HepG2 (cell line): ENCODE data around the gene MIGA2. TPM values are rescaled to one million over a fixed set of nuclear protein-coding genes. Genes with fewer than 3 reads are reported as not detected.

Experiments used
- BCL6 ChIP-seq: IDR thresholded peaks from 2 replicates; pipeline ENCODE4 v1.6.1; 2016; ENCODE audit warnings: missing genetic modification reagents, missing compliant biosample characterization
- ETV6 ChIP-seq: sonication (generic); formaldehyde crosslinking; conservative IDR thresholded peaks from 2 replicates; pipeline ENCODE4 v1.4.0; 2020; ENCODE audit warnings: missing genetic modification reagents
- FLYWCH1 ChIP-seq: sonication (generic); formaldehyde crosslinking; IDR thresholded peaks from 2 replicates; pipeline ENCODE4 v1.8.1; 2023; ENCODE audit warnings: mild to moderate bottlenecking, missing genetic modification reagents
- GABPB1 ChIP-seq: IDR thresholded peaks from 2 replicates; pipeline ENCODE4 v1.6.1; 2016; ENCODE audit warnings: mild to moderate bottlenecking, missing genetic modification reagents, moderate library complexity, missing compliant biosample characterization
- GATAD2A ChIP-seq: IDR thresholded peaks from 2 replicates; pipeline ENCODE4 v1.6.1; 2016
- HNF4A ChIP-seq: sonication (generic); formaldehyde crosslinking; IDR thresholded peaks from 2 replicates; pipeline ENCODE4 v1.4.0; 2020; ENCODE audit warnings: missing genetic modification reagents
- ISL2 ChIP-seq: sonication (generic); formaldehyde crosslinking; IDR thresholded peaks from 2 replicates; pipeline ENCODE4 v1.5.0; 2020; ENCODE audit warnings: missing genetic modification reagents
- MIER2 ChIP-seq: IDR thresholded peaks from 2 replicates; pipeline ENCODE4 v1.6.1; 2016; ENCODE audit warnings: missing biosample characterization, missing genetic modification reagents
- MIXL1 ChIP-seq: IDR thresholded peaks from 2 replicates; pipeline ENCODE4 v1.6.1; 2016
- RAD21 ChIP-seq: fragments of 450-650 bp; formaldehyde crosslinking; IDR thresholded peaks from 2 replicates; pipeline ENCODE4 v1.5.0; 2020; ENCODE audit warnings: mild to moderate bottlenecking
- SAP130 ChIP-seq: IDR thresholded peaks from 2 replicates; pipeline ENCODE4 v1.6.1; 2016; ENCODE audit warnings: low read depth
- SIN3A ChIP-seq: IDR thresholded peaks from 2 replicates; pipeline ENCODE4 v1.6.1; 2011; ENCODE audit warnings: low read depth, mild to moderate bottlenecking, control low read depth, low read length, borderline replicate concordance
- SRY ChIP-seq: sonication (generic); formaldehyde crosslinking; IDR thresholded peaks from 2 replicates; pipeline ENCODE4 v1.8.0; 2022; ENCODE audit warnings: mild to moderate bottlenecking, missing genetic modification reagents
- TFAP4 ChIP-seq: sonication (generic); IDR thresholded peaks from 2 replicates; pipeline ENCODE4 v1.6.1; 2016; ENCODE audit warnings: low read depth, borderline replicate concordance
- TGIF2 ChIP-seq: IDR thresholded peaks from 2 replicates; pipeline ENCODE4 v1.6.1; 2016; ENCODE audit warnings: control low read depth, missing compliant biosample characterization
- ZFX ChIP-seq: sonication (generic); formaldehyde crosslinking; IDR thresholded peaks from 2 replicates; pipeline ENCODE4 v1.4.0; 2020; ENCODE audit warnings: mild to moderate bottlenecking, low read depth, missing genetic modification reagents, moderate library complexity
- ZNF276 ChIP-seq: sonication (generic); formaldehyde crosslinking; IDR thresholded peaks from 2 replicates; pipeline ENCODE4 v1.4.0; 2020; ENCODE audit warnings: mild to moderate bottlenecking, low read depth, missing genetic modification reagents
- ZNF329 ChIP-seq: sonication (generic); formaldehyde crosslinking; IDR thresholded peaks from 2 replicates; pipeline ENCODE4 v1.9.0; 2021; ENCODE audit warnings: low read depth, mild to moderate bottlenecking, missing genetic modification reagents
- ZNF460 ChIP-seq: sonication (generic); formaldehyde crosslinking; IDR thresholded peaks from 2 replicates; pipeline ENCODE4 v1.5.1; 2020; ENCODE audit warnings: missing genetic modification reagents, mild to moderate bottlenecking, borderline replicate concordance
- ZNF652 ChIP-seq: IDR thresholded peaks from 2 replicates; pipeline ENCODE4 v1.6.1; 2016; ENCODE audit warnings: low read depth, borderline replicate concordance
- ZNF720 ChIP-seq: sonication (generic); formaldehyde crosslinking; IDR thresholded peaks from 2 replicates; pipeline ENCODE4 v1.4.0; 2020; ENCODE audit warnings: missing genetic modification reagents
- ZNF800 ChIP-seq: sonication (generic); formaldehyde crosslinking; IDR thresholded peaks from 2 replicates; pipeline ENCODE4 v1.4.0; 2020; ENCODE audit warnings: missing genetic modification reagents
- ZSCAN31 ChIP-seq: sonication (generic); formaldehyde crosslinking; IDR thresholded peaks from 2 replicates; pipeline ENCODE4 v1.5.0; 2020; ENCODE audit warnings: low read depth, mild to moderate bottlenecking, missing genetic modification reagents
- ZXDC ChIP-seq: sonication (generic); formaldehyde crosslinking; IDR thresholded peaks from 2 replicates; pipeline ENCODE4 v1.5.0; 2020; ENCODE audit warnings: mild to moderate bottlenecking, missing genetic modification reagents
- polyA plus RNA-seq, 8 experiments: library from polyadenylated mRNA; depleted of rRNA in 3 of 8; stranded (reverse) in 7 of 8; unstranded in 1 of 8; fragments of >200 nt; fragmentation: Illumina TruSeq in 4 of 8; extraction: Trizol in 4 of 8; gene quantifications; 2 replicates each; pipeline versions ENCODE4 v1.2.1 to v1.2.3, GENCODE V29; 2011 to 2016; ENCODE audit warnings: low read depth in 4 of 8, missing spikeins in 1 of 8, mixed read lengths in 1 of 8; ENCODE audit not compliant: insufficient read depth in 1 of 8
- total RNA-seq, 5 experiments: library from RNA; depleted of rRNA; stranded (reverse); fragments of >200 nt; fragmentation: Illumina TruSeq; extraction: Trizol; gene quantifications; 2 replicates each; pipeline ENCODE4 v1.2.3, GENCODE V29; 2016; ENCODE audit warnings: low read depth in 1 of 5

The MIGA2 gene
- total and polyA plus RNA-seq, 2 of the 13 experiments (the other 11 are each of a cell fraction or from before 2014, with no cell fraction given), result 10.8 to 17.1 TPM

- TF ChIP-seq ZXDC, result no peak
- TF ChIP-seq ISL2 (CRISPR knock-in tag), result 0 out of 2 replicates have a peak, but pooled peaks have one; percentile 21
- peak; percentile 62 for TF ChIP-seq GATAD2A (CRISPR knock-in tag)
- TF ChIP-seq SRY (CRISPR knock-in tag), result peak; percentile 86; the same call in 1 of the 2 replicates
- TF ChIP-seq SIN3A, result 0 out of 2 replicates have a peak, but pooled peaks have one; percentile 25
- TF ChIP-seq RAD21 (CRISPR knock-in tag), result peak; percentile 46; the same call in 1 of the 2 replicates
- TF ChIP-seq ZNF800 (CRISPR knock-in tag), result 0 out of 2 replicates have a peak, but pooled peaks have one; percentile 42
- TF ChIP-seq ZNF720, result no peak
- no peak for TF ChIP-seq MIXL1 (CRISPR knock-in tag)
- peak; percentile 60 for TF ChIP-seq SAP130
- TF ChIP-seq HNF4A (CRISPR knock-in tag), result peak; percentile 92
- peak; percentile 38; the same call in 1 of the 2 replicates for TF ChIP-seq ETV6 (CRISPR knock-in tag)
- TF ChIP-seq ZNF652 (CRISPR knock-in tag), result no peak
- TF ChIP-seq MIER2, result no peak
- peak; percentile 8; the same call in 1 of the 2 replicates for TF ChIP-seq ZNF460 (CRISPR knock-in tag)
- peak; percentile 93 for TF ChIP-seq ZFX (CRISPR knock-in tag)
- TF ChIP-seq TGIF2, result peak; percentile 1; the same call in 1 of the 2 replicates
- TF ChIP-seq FLYWCH1 (CRISPR knock-in tag), result no peak
- peak; percentile 55; the same call in 1 of the 2 replicates for TF ChIP-seq ZNF276 (CRISPR knock-in tag)
- TF ChIP-seq ZNF329 (CRISPR knock-in tag), result peak; percentile 22; the same call in 1 of the 2 replicates
- no peak for TF ChIP-seq BCL6 (CRISPR knock-in tag)
- peak; percentile 62; the same call in 1 of the 2 replicates for TF ChIP-seq GABPB1
- TF ChIP-seq TFAP4, result peak; percentile 63; the same call in 1 of the 2 replicates
- no peak for TF ChIP-seq ZSCAN31
Measured at GRCh38 chr9:129109952-129110739, 73.7 kb downstream of the MIGA2 start (continued).
